GM18508 (cell line): ENCODE measurements around the gene NUP85.
"Not testable (repeated sequence)": the region's sequence is repeated elsewhere in the genome, so short reads cannot be mapped to it uniquely, and the experiment has no call there.

Source experiments
- ATAC-seq: cut with Tn5 transposase; IDR thresholded peaks from one replicate; pipeline ENCODE4 v1.9.1; 2021; ENCODE audit warnings: moderate number of reproducible peaks; ENCODE audit not compliant: insufficient read depth, unreplicated experiment

Gene NUP85

GRCh38 chr17:75205037-75205792, at the start of gene NUP85:
Gene NUP85, plus strand, starts transcription at chr17:75205679. Its CDS starts 83 bp downstream, at chr17:75205762.
- no peak for ATAC-seq

GRCh38 chr17:75158480-75158879, 47.0 kb upstream of the NUP85 start:
- not testable (repeated sequence) for ATAC-seq

- no peak for ATAC-seq
Observed at GRCh38 chr17:75159196-75160031, 46.1 kb upstream of the NUP85 start.

- ATAC-seq = no peak
Observed at GRCh38 chr17:75160211-75160610, 45.3 kb upstream of the NUP85 start.

GRCh38 chr17:75163074-75163473, 42.4 kb upstream of the NUP85 start:
- ATAC-seq = no peak

- ATAC-seq = not testable (repeated sequence)
Observed at GRCh38 chr17:75164606-75165005, 40.9 kb upstream of the NUP85 start.

GRCh38 chr17:75168998-75169397, 36.5 kb upstream of the NUP85 start:
- ATAC-seq = no peak

- ATAC-seq = no peak
Observed at GRCh38 chr17:75173526-75173925, 32.0 kb upstream of the NUP85 start.

- no peak for ATAC-seq
Observed at GRCh38 chr17:75174996-75175395, 30.5 kb upstream of the NUP85 start.

GRCh38 chr17:75176625-75177024, 28.9 kb upstream of the NUP85 start:
- ATAC-seq = no peak

- ATAC-seq = no peak
Observed at GRCh38 chr17:75178453-75178852, 27.0 kb upstream of the NUP85 start.

GRCh38 chr17:75181110-75181509, 24.4 kb upstream of the NUP85 start:
- no peak for ATAC-seq

GRCh38 chr17:75181608-75182318, 23.7 kb upstream of the NUP85 start:
- ATAC-seq = no peak

GRCh38 chr17:75182319-75182568, 23.2 kb upstream of the NUP85 start:
- ATAC-seq = no peak

- ATAC-seq = peak; percentile 45
Observed at GRCh38 chr17:75182569-75183436, 22.7 kb upstream of the NUP85 start, which contains the start of gene SUMO2. Gene SUMO2, minus strand, starts transcription at chr17:75182959. Its CDS starts 125 bp downstream, at chr17:75182834.

GRCh38 chr17:75183999-75184884, 21.2 kb upstream of the NUP85 start:
- no peak for ATAC-seq

GRCh38 chr17:75188614-75189013, 16.9 kb upstream of the NUP85 start:
- ATAC-seq = no peak

GRCh38 chr17:75191584-75191983, 13.9 kb upstream of the NUP85 start:
- ATAC-seq = no peak

GRCh38 chr17:75194879-75195278, 10.6 kb upstream of the NUP85 start:
- no peak for ATAC-seq
